NOMO-1 treated with DMSO at 0.1 percent for 48 hours (cell line): ENCODE measurements around the gene B3GAT3.
A peak's percentile ranks its signal among the peaks of the same experiment; 100 is the strongest.
"Not testable (repeated sequence)": the region's sequence is repeated elsewhere in the genome, so short reads cannot be mapped to it uniquely, and the experiment has no call there.

ENCODE experiments used
- DNase-seq: peaks from one replicate; lab custom pipeline; 2025; ENCODE audit not compliant: unreplicated experiment; lab: John Stamatoyannopoulos, UW

Gene B3GAT3

DNA sequence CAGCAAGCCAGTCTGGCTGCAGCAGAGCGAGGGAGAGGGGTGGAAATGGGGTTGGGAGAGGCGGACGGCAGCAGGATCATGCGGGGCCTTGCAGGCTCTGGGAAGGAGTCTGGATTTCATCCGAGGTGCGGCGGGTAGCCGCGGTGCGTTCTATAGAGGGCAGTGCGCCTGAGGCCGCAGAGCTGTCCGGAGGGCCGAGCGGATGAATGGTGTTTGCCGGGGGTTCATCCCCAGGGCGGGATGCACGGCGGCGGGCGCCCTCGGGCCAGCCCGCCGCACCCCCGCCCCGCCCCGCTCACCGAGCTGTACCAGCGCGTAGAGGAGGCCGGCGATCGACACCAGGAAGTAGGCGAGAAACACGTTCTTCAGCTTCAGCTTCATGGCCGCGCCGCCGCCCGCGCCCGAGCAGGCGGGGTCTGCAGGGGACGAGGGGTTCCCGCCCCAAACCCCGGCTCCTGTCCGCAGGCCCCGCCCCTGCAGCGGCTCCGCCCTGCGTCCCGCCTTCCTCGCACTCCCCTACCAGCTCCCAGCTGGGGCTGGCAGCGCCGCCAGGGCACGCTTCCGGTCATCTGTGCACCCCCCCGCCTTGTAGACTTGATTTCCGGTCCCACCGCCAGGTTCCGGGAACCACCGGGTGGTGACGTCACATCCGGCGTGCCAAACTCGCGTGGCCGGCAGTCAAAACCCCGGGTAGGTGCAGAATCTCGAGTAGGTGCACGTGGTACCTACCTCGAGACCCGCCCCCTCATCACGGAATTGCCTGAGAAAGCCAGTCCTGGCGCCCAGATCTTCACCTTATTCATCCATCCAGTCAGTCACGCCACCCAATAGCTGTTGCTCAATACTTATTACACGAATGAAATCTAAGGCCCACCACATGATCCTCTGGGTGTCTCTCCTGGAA, at the start of gene B3GAT3:
TSS of gene B3GAT3 (minus strand) at position 420 of the 904 bp plus-strand sequence. CDS start at position 381, 39 bp downstream.
- peak; percentile 97 for DNase-seq

DNA sequence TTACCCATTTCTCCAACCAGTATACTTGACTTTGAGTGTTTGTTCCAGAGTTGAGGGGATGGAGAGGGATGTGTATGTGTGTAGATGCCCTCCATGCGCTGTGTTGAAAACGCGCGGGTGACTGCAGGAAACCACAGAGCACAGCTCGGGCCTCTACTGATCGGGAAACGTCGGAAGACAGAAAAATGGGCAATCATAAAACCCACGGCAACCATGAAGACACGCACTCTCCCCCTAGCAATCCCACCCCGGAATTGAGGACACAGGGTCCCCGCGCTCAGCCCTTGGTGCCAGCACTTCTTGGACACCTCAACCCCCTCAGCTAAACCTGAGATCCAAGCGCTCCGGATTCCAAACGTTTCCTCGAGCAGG, 49.4 kb upstream of the B3GAT3 start:
- peak; percentile 59 for DNase-seq

DNA sequence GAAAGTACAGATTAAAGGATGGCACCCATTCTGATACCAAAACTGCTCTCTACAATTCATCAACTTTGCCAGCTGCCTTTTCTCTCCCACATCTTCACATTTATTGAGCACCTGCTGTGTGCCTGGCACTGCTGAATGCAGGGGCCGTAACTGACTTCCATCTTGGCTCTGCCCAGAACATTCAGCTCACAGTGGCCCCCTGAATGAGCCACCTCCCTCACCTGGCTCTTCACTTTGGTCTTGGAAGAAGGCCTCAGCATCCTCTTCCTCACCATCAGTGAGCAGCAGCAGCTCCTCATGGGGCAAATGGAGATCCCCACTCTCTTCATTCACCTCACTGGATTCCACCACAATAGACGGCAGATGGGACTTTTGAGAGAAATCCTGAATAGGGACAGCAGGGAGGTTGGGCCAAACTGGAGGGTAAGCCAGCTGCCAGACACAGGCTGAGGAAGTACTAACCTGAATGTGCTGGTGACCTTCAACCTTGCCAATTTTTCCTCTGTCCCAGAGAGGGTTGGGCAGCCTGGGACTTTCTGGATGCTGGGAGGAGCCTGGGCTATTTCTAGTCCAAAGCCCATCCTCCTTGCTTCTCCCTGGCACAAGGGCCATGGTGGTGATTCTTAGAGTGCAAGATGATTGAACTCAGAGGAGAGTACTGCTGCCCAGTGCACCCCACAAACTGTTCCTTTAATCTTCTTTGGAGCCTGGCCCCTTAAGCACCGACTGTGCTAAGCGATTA, 47.8 kb upstream of the B3GAT3 start:
- DNase-seq: no peak

DNA sequence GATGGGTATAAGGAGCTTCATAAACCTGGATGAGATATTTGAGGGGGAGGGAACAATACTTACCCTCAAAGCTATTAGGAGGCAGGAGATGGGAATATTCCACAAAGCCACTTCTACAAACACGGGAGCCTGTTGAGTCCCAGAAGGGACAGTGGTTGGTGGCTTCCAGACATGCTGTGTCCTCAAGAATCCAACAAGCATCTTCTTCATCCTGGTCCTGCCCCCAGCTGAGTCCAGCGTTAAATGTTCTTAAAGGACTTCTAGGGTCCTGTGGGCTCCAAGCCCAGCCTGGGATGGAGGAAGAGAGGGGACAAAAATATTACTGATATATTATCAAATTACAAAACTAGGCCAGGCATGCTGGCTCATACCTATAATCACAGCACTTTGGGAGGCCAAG, 45.7 kb upstream of the B3GAT3 start:
- DNase-seq: no peak

DNA sequence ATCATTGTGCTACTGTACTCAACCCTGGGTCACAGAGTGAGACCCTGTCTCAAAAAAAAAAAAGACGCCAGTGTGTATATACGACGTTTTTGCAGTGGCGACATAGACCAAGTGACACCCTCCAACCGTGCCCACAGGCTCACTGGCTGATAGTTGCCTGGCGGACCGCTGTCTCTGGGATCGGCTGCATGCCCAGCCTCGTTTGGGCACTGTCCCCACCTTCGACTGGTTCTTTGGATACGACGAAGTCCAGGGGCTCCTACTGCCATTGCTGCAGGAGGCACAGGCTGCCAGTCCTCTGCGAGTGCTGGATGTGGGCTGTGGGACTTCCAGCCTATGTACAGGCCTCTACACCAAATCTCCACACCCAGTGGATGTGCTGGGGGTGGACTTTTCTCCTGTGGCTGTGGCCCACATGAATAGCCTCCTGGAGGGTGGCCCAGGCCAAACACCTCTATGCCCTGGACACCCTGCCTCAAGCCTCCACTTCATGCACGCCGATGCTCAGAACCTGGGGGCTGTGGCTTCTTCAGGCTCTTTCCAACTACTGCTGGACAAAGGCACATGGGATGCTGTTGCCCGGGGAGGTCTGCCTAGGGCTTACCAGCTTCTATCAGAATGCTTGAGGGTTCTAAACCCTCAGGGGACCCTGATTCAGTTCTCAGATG, 44.6 kb upstream of the B3GAT3 start:
- no peak for DNase-seq

DNA sequence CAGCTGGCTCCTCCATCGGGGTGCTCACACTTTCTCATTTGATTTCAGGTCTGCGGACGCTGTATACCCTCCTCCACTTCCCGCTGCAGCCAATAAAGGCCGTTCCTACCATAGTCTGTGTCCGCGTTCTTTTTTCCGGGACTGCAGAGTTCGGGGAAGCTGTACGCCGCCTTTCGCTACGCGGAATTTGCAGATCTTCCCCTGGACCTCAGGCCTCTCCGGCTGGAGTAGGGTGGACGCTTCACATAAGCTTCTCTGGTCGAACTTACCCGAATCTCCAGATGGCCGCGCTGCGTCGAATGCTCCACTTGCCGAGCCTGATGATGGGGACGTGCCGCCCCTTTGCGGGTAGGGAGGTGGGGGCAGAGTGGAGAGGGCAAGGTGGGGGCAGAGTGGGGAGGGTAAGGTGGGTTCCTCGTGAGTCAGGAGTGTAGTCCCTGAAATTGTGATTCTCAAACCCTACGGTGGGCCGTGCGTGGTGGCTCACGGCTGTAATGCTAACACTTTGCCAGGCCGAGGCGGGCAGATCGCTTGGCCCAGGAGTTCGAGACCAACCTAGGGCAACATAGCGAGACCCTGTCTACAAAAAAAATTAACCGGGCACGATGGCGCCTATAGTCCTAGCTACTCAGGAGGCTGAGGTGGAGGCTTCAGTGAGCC, 43.9 kb upstream of the B3GAT3 start:
- DNase-seq: peak; percentile 56

DNA sequence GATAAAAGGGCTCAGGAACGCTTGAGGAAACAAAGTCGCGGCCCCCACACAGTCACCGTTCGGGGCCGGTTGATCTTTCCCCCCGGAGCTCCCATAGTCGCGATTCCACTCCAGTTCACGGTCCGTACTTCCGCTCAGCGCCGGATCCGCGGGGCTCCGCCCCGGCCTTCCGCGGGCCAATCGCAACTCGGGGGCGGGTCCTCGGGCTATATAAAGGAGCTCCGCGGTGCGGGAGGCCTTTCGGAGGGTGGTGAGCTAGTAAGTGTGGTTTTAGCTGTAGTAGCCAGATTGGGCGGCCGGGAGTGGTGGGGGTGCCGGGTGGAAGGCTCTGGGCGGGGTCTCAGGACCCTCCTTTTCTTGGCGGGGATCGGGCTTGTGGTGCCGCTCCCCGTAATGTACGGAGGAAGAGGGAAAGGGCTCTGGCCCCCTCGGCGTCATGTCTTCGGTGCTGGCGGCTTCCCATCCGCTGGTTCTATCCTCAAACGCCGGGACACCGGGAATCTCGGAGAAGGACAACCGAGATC, 43.4 kb upstream of the B3GAT3 start, which contains the start of the genes C11orf98 and CSKMT:
TSS of gene C11orf98 (minus strand) at position 136 of the 524 bp plus-strand sequence. CDS start at position 95, 41 bp downstream.
TSS of gene CSKMT (plus strand) at position 238 of the 524 bp plus-strand sequence. CDS start 568 bp downstream, outside the sequence.
- peak; percentile 89 for DNase-seq

DNA sequence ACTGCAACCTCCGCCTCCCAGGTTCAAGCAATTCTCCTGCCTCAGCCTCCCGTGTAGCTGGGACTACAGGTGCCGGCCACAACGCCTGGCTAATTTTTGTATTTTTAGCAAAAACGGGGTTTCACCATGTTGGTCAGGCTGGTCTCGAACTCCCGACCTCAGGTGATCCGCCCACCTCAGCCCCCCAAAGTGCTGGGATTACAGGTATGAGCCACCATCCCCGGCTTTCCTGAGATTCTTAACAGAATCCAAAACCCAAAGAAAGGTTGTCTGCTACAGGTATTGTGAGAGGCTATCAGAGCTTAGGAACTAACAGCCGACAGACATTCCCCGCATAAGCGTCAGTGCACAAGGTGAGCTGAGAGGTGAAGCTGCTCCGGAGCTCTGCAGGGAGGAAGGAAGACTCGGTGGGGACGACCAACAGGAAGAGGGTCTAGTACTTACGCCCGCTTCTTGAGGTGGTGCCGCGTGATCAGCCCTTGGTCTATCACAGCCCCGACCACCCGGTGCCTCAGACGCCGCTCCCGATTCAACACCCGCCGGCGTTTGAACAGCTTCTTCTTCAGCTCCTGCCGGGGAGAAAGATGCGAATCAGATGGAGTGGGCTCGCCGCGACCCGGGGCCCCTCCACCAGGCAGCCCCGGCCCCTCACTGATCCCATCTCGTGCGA, 42.8 kb upstream of the B3GAT3 start:
- DNase-seq: peak; percentile 77

DNA sequence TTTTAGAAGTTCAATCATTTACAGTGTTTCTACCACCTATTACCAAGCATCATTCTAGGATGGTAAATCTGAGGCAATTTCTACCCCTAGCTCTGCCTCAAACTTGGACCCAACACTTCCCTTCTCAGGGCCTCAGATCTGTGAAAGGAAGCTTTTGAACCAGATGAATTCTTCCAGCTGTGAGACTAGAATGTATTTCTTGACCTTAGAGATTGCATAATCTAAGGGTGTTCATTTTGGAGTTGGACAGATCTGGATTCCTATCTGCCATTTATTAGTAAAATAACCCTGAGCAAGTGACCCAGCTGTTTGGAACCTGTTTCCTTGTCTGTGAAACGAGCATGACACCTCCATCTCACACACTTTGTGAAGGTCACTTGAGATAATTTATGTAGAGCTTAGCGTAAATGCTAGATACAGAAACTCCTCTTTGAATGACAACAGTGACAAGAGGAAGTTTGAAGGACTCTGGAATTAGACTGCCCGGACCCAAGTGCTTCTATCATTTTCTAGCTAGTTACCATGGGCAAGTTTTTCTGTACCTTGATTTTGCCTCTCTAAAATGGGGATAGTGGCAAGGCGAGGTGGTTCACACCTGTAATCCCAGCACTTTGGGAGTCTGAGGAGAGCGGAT, 35.1 kb upstream of the B3GAT3 start:
- peak; percentile 38 for DNase-seq

DNA sequence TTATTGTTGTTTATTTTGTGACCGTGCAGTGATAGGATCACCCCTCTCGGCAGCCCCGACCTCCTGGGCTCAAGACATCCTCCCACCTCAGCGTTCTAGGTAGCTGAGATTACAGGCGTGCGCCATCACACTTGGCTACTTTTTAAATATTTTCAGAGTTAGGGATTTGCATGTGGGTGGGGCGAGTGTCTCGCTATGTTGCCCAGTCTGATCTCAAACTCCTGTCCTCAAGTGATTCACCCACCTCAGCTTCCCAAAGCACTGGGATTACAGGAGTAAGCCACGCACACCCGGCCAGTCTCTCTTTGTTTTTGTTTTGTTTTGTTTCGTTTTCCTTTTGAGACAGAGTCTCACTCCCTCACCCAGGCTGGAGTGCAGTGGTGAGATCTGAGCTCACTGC, 32.5 kb upstream of the B3GAT3 start:
- DNase-seq: no peak

DNA sequence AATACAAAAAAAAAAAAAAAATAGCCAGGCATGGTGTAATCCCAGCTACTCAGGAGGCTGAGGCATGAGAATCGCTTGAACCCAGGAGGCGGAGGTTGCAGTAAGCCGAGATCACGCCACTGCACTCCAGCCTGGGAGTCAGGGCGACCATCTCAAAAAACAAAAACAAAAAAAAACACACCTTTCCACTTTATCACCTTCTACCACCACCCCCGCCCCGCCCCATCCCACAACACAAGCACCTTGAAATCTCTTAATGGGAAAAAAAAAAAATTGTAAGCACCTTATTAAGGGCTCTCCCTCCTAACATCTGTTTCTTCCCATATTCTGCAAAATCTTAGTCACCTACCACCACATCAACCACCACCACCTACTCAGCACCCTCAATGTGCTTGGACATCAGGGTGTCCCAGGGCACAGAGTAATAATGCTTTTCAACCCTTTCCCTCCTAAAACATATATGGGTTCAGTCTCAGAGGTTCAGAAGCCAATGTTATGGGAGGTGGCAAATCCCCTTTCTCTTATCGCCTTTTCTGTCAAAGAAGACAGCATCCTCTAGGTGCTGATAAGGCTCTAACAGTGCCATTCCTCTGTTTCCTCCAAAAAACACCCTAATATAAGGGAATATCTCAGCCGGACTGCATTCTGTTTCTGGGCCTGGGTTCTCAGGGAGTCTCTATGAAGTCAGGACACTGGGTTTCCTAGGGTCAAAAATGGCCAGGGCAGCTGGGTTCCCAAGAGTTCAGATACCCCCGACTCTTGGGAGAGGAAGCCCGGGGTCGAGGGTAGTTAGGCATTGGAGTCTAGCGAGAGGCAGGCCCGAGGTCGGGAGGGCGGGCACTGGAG, 30.6 kb upstream of the B3GAT3 start:
- DNase-seq: no peak

DNA sequence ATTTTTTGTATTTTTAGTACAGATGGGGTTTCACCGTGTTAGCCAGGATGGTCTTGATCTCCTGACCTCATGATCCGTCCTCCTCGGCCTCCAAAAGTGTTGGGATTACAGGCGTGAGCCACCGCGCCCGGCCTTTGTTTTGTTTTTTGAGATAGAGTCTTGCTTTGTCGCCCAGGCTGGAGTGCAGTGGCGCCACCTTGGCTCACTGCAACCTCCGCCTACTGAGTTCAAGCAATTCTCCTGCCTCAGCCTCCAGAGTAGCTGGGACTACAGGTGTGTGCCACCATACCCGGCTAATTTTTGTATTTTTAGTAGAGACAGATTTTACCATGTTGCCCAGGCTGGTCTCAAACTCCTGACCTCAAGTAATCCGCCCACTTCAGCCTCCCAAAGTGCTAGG, 28.5 kb upstream of the B3GAT3 start:
- DNase-seq: not testable (repeated sequence)

DNA sequence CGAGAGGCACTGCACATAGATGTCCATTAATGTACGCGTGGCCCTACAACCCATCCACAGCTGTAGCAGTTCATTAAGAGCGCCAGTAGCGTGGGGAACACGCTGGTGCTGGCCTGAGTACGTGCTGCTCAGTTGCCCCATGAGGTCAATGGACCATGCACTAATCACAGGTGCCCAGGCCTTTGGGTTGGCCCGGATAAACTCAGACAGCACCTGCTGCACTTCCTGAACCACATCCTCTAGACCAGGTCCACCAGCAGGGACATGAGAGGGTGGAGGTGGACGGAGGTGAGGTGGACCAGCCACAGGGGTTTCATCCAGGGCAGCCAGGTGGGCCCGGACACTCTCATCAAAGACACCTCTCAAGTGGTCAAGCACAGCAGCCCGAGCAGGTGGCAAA, 27.7 kb upstream of the B3GAT3 start:
- DNase-seq: no peak

DNA sequence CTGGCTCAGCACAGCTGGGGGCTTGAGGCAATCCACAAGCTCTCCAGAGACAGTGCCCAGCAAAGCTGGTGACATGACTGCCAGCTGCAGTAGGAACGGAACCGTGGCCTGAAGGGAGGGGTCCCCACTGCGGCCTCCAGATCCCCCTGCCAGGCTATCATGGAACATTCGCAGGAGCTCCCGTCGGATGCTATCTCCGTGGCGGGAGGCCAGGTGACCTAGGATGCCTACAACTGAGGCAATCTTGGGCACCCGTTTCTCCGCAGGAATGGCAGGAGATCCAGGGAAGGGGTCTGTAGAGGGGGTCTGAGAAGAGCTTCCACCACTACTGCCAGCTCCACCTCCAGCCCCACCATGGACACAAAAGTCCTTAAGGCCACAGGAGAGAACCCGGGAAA, 27.2 kb upstream of the B3GAT3 start:
- no peak for DNase-seq

DNA sequence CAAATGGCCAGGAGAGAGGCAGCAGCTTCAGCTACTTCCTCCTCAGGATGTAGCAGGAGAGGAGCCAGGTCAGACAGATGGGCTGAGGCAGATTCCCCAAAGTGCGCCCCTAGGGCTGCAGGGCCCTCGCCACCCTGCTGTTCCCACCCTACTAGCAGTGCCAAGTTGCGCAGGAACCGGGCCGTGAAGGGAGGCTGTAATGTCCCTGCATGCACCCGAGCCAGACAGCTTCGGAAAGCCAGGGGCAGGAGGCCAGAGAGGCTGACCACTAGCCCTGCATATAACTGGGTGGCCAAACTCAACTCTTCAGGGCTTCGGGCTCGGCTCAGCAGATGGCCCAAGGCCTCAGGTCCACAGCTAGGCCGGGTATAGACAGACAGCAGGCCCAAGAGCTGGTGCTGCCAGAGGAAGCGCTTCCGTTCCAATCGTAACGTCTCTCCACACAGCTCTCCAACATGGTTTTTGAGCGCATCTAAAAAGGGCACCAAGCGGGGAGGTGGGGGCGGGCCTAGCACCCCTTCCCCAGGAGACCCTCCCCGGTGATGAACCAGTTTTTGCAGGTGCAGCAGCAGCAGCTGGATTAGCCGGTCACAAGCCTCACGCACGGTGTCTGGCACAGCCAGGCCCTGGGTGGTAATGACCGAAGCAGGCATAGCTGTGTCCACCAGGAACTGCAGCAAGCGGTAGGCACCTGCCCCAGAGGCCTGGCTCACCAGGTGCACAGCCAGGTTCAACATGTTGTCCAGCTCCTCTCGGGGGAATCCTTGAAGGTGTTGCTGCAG, 26.6 kb upstream of the B3GAT3 start:
- no peak for DNase-seq

DNA sequence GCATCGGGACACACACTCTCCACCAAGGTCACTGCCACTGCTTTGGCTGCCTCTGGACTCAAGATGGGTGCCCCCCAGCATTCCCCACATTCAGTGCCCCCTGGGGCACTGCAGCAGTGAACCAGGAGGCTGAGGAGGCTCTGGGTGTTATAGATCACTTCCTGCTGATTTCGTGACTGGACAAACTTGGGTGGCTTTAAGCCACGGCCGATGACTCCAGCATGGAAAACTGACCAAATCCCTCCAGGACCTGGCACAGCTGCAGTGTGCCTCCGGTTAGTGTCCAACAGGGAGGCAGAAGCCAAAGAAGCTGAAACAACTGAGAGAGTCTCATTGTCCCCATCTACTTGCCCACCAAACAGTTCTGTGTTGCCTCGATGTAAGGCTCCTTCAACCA, 25.8 kb upstream of the B3GAT3 start:
- no peak for DNase-seq

DNA sequence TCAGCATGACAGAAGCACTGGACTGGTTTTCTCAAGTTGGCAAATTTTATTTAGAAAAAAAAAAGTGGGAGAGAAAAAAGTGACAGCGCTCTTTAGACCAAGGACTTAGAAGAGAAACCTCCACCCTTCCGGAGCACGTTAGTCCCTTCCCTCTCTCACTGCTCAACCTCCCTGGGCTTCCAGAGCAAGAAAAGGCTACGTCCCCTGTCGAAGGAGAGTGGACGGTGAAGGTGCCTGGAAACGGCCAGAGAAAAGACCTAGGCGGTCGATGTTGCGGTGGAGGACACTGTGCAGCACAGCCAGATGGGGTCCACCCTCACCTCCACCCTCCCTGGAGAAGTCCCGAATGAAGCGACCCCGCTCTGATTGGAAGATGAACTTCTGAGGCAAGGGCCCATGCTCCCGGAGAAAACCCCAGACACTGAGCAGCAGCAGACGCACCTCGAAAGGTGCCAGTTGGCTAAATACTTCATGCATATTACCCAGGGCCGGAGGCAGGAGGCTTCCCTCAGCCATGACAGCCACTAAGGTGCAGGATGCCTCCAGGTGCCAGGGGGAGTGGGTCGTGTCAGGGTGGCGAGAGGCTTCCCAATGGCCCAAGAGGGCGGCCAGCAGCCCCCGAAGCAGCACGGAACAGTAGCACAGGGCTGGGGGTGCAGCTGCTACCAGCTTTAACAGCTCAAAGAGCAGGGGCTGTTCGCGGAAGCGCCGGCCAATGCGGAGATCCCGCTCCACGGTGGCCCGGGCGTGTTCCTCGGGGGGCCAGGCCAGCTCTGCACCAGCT, 25.2 kb upstream of the B3GAT3 start:
- no peak for DNase-seq
